Measurements from ENCODE around the gene CPT1B. TPM values are rescaled to one million over a fixed set of nuclear protein-coding genes. Genes with fewer than 3 reads are reported as not detected.

Gene CPT1B
- total and polyA plus RNA-seq, 2 of the 8 experiments (the other 6 are each of a cell fraction or from before 2014, with no cell fraction given): 34.2 to 36.2 TPM

DNA sequence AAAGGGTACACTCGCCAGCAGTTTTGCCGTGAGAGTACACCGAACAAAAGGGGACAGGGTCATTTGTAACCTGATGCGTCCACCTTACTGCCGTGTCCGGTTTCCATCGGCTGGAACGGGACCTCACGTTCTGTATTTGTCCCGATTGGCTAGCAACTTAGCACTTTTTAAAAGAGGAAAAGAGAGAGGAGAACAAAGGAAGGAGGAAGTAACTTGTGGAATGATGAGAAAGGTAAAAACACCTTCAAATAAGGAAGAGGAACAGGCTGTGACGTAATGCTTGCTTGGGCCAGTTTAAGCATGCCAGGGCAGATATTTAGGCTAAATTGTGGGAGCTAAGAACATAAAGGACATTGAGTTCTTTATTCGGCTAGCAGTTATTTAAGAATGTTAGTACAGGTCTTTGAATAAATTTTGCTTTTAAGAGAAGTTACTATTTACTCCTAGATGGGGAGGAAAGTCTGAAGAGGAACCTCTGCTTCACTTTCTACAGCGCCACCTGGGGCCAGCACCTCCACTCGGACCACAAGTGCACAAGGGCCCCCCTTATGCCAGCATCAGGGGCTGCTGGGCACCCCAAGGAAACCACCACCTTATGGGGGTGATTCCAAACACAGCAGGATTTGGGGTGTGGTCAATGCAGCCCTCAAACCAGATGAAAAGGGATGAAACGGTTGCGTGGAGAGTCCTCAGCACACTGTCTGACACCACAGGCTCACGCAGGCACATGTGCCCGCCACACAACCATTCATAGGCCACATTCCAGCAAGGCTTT is 43.9 kb upstream of the CPT1B start:
- POLR2A ChIA-PET (ENCODE audit: partially characterized antibody): interaction anchor here (0.6 kb wide), 1 partner anchor 727 kb away, joined by 4 read pairs; no protein-coding TSS in a partner anchor
- no peak overlapping the region for H4K8ac ChIP-seq (ENCODE audit: extremely low read depth, insufficient read depth, low read length)
- peak in 1 of 2 experiments; percentile 50 for DNase-seq (ENCODE audit: low read depth in 1 of 2, low spot score in 2 of 2)

More for the DNA sequence above, 43.9 kb upstream of the CPT1B start:
- H3K79me2 ChIP-seq (ENCODE audit: control insufficient read depth in 1 of 2, insufficient read depth in 2 of 2, low read length in 2 of 2): no peaks in the 10 kb centered on the region
- H2BK12ac ChIP-seq (ENCODE audit: low read depth, low read length): no peak overlapping the region
- H2BK15ac ChIP-seq (ENCODE audit: low read length): no peak overlapping the region
- WGBS, 2 experiments (ENCODE audit: extremely low coverage in 1 of 2, insufficient coverage in 1 of 2, insufficient read length in 1 of 2, insufficient replicate concordance in 2 of 2, low coverage in 1 of 2, low lambda C conversion rate in 2 of 2, missing lambda C conversion rate in 1 of 2): 77% methylated on average over 18 of the region's 18 CpGs; no CpG with 5 or more reads in 1 of the 2 experiments
- H3K4ac ChIP-seq (replicated peaks; ENCODE audit: insufficient read length, low read depth, low read length): no peak overlapping the region
- H2AFZ ChIP-seq (ENCODE audit: low read length): no peak overlapping the region
- no peak overlapping the region for H2BK20ac ChIP-seq (ENCODE audit: low read length)
- FAIRE-seq: no peak
- no peak overlapping the region for H3K9ac ChIP-seq (replicated peaks in 1 of 4; ENCODE audit: extremely low read depth in 1 of 4, low read depth in 3 of 4, low read length in 3 of 4)
- no peak overlapping the region for H2BK120ac ChIP-seq (replicated peaks; ENCODE audit: low read depth, low read length)
- peaks cover 2% of the 10 kb centered on the region; the same call in 1 of the 2 replicates for H3K23me2 ChIP-seq (ENCODE audit: low read depth, low read length)
- H3K4me3 ChIP-seq (ENCODE audit: extremely low read depth in 1 of 4, insufficient read depth in 2 of 4, low read depth in 3 of 4, low read length in 4 of 4): no peak overlapping the region
- H4K20me1 ChIP-seq (replicated peaks in 1 of 2; ENCODE audit: control insufficient read depth in 1 of 2, insufficient read depth in 2 of 2, low read length in 2 of 2): peaks cover 0 to 7% of the 10 kb centered on the region in 2 experiments
- no peaks in the 10 kb centered on the region for H3K79me1 ChIP-seq (ENCODE audit: low read depth, low read length)
- TF ChIP-seq SP1 (IDR thresholded peaks at IDR 0.05; ENCODE audit: low read depth, low read length) (no peak), TEAD4 (IDR thresholded peaks at IDR 0.05; ENCODE audit: low read depth, low read length) (0 out of 2 replicates have a peak, but pooled peaks have one; percentile 33), RAD21 (IDR thresholded peaks at IDR 0.05 in 1 of 2, conservative IDR thresholded peaks at IDR 0.05 in 1 of 2; ENCODE audit: low read depth in 2 of 2, low read length in 2 of 2) (peak in 1 of 2 experiments; percentile 25; a peak in 3 of 4 replicates), POLR2AphosphoS5 (IDR thresholded peaks at IDR 0.05; ENCODE audit: low read depth, low read length) (no peak)
- TF ChIP-seq, protein P1, sequence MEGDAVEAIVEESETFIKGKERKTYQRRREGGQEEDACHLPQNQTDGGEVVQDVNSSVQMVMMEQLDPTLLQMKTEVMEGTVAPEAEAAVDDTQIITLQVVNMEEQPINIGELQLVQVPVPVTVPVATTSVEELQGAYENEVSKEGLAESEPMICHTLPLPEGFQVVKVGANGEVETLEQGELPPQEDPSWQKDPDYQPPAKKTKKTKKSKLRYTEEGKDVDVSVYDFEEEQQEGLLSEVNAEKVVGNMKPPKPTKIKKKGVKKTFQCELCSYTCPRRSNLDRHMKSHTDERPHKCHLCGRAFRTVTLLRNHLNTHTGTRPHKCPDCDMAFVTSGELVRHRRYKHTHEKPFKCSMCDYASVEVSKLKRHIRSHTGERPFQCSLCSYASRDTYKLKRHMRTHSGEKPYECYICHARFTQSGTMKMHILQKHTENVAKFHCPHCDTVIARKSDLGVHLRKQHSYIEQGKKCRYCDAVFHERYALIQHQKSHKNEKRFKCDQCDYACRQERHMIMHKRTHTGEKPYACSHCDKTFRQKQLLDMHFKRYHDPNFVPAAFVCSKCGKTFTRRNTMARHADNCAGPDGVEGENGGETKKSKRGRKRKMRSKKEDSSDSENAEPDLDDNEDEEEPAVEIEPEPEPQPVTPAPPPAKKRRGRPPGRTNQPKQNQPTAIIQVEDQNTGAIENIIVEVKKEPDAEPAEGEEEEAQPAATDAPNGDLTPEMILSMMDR (IDR thresholded peaks at IDR 0.05; ENCODE audit: control extremely low read depth in 1 of 3, insufficient read depth in 1 of 3, low read depth in 1 of 3, low read length in 3 of 3): peak; percentile 34 to 38 (median 35); a peak in 3 of 4 replicates
- TF ChIP-seq, protein P2, sequence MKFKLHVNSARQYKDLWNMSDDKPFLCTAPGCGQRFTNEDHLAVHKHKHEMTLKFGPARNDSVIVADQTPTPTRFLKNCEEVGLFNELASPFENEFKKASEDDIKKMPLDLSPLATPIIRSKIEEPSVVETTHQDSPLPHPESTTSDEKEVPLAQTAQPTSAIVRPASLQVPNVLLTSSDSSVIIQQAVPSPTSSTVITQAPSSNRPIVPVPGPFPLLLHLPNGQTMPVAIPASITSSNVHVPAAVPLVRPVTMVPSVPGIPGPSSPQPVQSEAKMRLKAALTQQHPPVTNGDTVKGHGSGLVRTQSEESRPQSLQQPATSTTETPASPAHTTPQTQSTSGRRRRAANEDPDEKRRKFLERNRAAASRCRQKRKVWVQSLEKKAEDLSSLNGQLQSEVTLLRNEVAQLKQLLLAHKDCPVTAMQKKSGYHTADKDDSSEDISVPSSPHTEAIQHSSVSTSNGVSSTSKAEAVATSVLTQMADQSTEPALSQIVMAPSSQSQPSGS (IDR thresholded peaks at IDR 0.05; ENCODE audit: low read length): no peak
- no peak overlapping the region for H3K56ac ChIP-seq (replicated peaks; ENCODE audit: insufficient read length, low read depth, low read length)
- H3K36me3 ChIP-seq (ENCODE audit: control insufficient read depth in 2 of 4, insufficient read depth in 4 of 4, low read length in 3 of 4): no peaks in the 10 kb centered on the region
- H4K5ac ChIP-seq (ENCODE audit: insufficient read length, low read depth, low read length): no peak overlapping the region
- CTCF ChIA-PET (ENCODE audit: partially characterized antibody): interaction anchor here (1.0 to 15.7 kb wide), 15 partner anchors 9 to 125 kb away, joined by 3 to 281 read pairs (median 11); partner anchors contain the start of genes CPT1B, SCO2 and SYCE3
- H3K27me3 ChIP-seq (replicated peaks in 1 of 4; ENCODE audit: control insufficient read depth in 3 of 4, extremely low read depth in 1 of 4, insufficient read depth in 3 of 4, low read length in 3 of 4): peaks cover 0 to 4% (median 2%) of the 10 kb centered on the region in 4 experiments; a peak in 4 of 7 replicates
- H3K4me2 ChIP-seq (ENCODE audit: insufficient read depth in 1 of 2, low read depth in 2 of 2, low read length in 2 of 2): peak overlapping the region in 1 of 2 experiments; percentile 21; a peak in 1 of 4 replicates
- no peaks in the 10 kb centered on the region for H3K9me3 ChIP-seq (ENCODE audit: insufficient read depth in 2 of 2, low read depth in 1 of 2, low read length in 1 of 2)
- peaks cover 0 to 12% (median 7%) of the 10 kb centered on the region in 4 experiments; a peak in 6 of 7 replicates for H3K4me1 ChIP-seq (replicated peaks in 1 of 4; ENCODE audit: control insufficient read depth in 3 of 4, insufficient read depth in 4 of 4, low read length in 3 of 4)
- H3K14ac ChIP-seq (ENCODE audit: insufficient read length): no peak overlapping the region
- H3K23ac ChIP-seq (ENCODE audit: insufficient read length): no peak overlapping the region
- H2AK5ac ChIP-seq (ENCODE audit: low read depth, low read length): no peak overlapping the region
- no peak overlapping the region; the same call in 1 of the 2 replicates for H3K27ac ChIP-seq (ENCODE audit: low read depth, low read length)
- no peak overlapping the region for H2BK5ac ChIP-seq (ENCODE audit: low read depth, low read length)
- H4K91ac ChIP-seq (replicated peaks; ENCODE audit: insufficient read length, low read length): peak overlapping the region; percentile 73
- H3K18ac ChIP-seq (ENCODE audit: extremely low read depth, low read length): no peak overlapping the region
